GM23248 (cell line): ENCODE results near the gene CDH20. TPM values are rescaled to one million over a fixed set of nuclear protein-coding genes. Genes with fewer than 3 reads are reported as not detected.
A peak's percentile ranks its signal among the peaks of the same experiment; 100 is the strongest.

Experiments used
- DNase-seq: peaks from one replicate; pipeline ENCODE4 v3.0.0-alpha.2; 2015
- H2AFZ ChIP-seq: fragments of 200-600 bp; sonication (generic); 2 replicates; pipeline ENCODE4 v1.6.1; 2016; ENCODE audit warnings: antibody characterized with exemption
- H3F3A ChIP-seq: fragments of 200-600 bp; sonication (generic); 2 replicates; pipeline ENCODE4 v1.6.1; 2016; ENCODE audit warnings: mild to moderate bottlenecking, antibody characterized with exemption, mixed run types; ENCODE audit not compliant: insufficient read depth
- H3K27ac ChIP-seq: fragments of 200-600 bp; sonication (generic); 2 replicates; pipeline ENCODE4 v1.5.1; 2016; ENCODE audit warnings: mild to moderate bottlenecking
- H3K27me3 ChIP-seq: fragments of 200-600 bp; sonication (generic); replicated peaks from 2 replicates; pipeline ENCODE4 v1.6.1; 2016; ENCODE audit warnings: mild to moderate bottlenecking; ENCODE audit not compliant: insufficient read depth
- H3K36me3 ChIP-seq: fragments of 200-600 bp; sonication (generic); 2 replicates; pipeline ENCODE4 v1.6.1; 2016; ENCODE audit warnings: low read depth, mild to moderate bottlenecking
- H3K4me1 ChIP-seq: fragments of 200-600 bp; sonication (generic); 2 replicates; pipeline ENCODE4 v1.6.1; 2016; ENCODE audit warnings: mild to moderate bottlenecking; ENCODE audit not compliant: insufficient read depth
- H3K4me2 ChIP-seq: fragments of 200-600 bp; sonication (generic); one replicate; pipeline ENCODE4 v1.6.1; 2016; ENCODE audit warnings: mild to moderate bottlenecking; ENCODE audit not compliant: unreplicated experiment
- H3K4me3 ChIP-seq: fragments of 200-600 bp; sonication (generic); 2 replicates; pipeline ENCODE4 v1.5.1; 2016; ENCODE audit warnings: mild to moderate bottlenecking
- H3K79me2 ChIP-seq: fragments of 200-600 bp; sonication (generic); 2 replicates; pipeline ENCODE4 v1.6.1; 2016; ENCODE audit warnings: mild to moderate bottlenecking; ENCODE audit not compliant: insufficient read depth
- H3K9ac ChIP-seq: fragments of 200-600 bp; sonication (generic); 2 replicates; pipeline ENCODE4 v1.6.1; 2016; ENCODE audit warnings: mild to moderate bottlenecking
- H3K9me2 ChIP-seq: fragments of 200-600 bp; sonication (generic); 2 replicates; pipeline ENCODE4 v1.6.1; 2016; ENCODE audit warnings: mixed run types, mild to moderate bottlenecking, moderate library complexity; ENCODE audit not compliant: insufficient read depth
- H3K9me3 ChIP-seq: fragments of 200-600 bp; sonication (generic); one replicate; pipeline ENCODE4 v1.6.1; 2017; ENCODE audit warnings: low read depth
- H4K20me1 ChIP-seq: fragments of 200-600 bp; sonication (generic); 2 replicates; pipeline ENCODE4 v1.6.0; 2016; ENCODE audit not compliant: insufficient read depth
- EZH2 ChIP-seq: fragments of 200-600 bp; sonication (generic); IDR thresholded peaks from 2 replicates; pipeline ENCODE4 v1.6.1; 2018; ENCODE audit warnings: antibody characterized with exemption, mild to moderate bottlenecking; ENCODE audit not compliant: insufficient read depth, poor library complexity, severe bottlenecking
- EZH2phosphoT487 ChIP-seq: fragments of 200-600 bp; sonication (generic); IDR thresholded peaks from 2 replicates; pipeline ENCODE4 v1.6.1; 2018; ENCODE audit warnings: antibody characterized with exemption, moderate library complexity, mild to moderate bottlenecking, low read depth; ENCODE audit not compliant: insufficient read depth
- whole genome bisulfite sequencing, 2 experiments: methylation state at CpG; one replicate each; pipeline ENCODE4 v1.1.6; 2015 to 2017; ENCODE audit warnings: low lambda C conversion rate in 2 of 2, low coverage in 1 of 2; ENCODE audit errors: missing lambda C conversion rate in 2 of 2; 5-methylcytosine and 5-hydroxymethylcytosine counted together
- in situ Hi-C: fragments of 300-500 bp; cut with MboI; formaldehyde crosslinking; loops from 2 replicates; pipeline ENCODE4 v1.15.0; 2020
- polyA plus RNA-seq: library from polyadenylated mRNA; unstranded; fragments of >200 nt; fragmentation: Nextera tagmentation; extraction: Ambion mirVana; gene quantifications from 2 replicates; pipeline ENCODE4 v1.2.1, GENCODE V29; 2016
- total RNA-seq: library from RNA; depleted of rRNA; stranded (reverse); fragments of >200 nt; shearing (Covaris generic); gene quantifications from 2 replicates; pipeline ENCODE4 v1.2.3, GENCODE V29; 2014

The CDH20 gene
- total and polyA plus RNA-seq, 2 experiments from 2014 or later = not detected

GRCh38 chr18:61398961-61399705 is 65.9 kb downstream of the CDH20 start:
- Histone ChIP-seq H4K20me1 (no peaks in the 10 kb centered on the region), H3K27ac (peak overlapping the region; percentile 79), H3K9me3 (no peaks in the 10 kb centered on the region), H3K36me3 (no peaks in the 10 kb centered on the region), H3K4me1 (peaks cover 39% of the 10 kb centered on the region), H2AFZ (0 out of 2 replicates have a peak overlapping the region, but pooled peaks have one; percentile 4), H3K4me2 (peak overlapping the region; percentile 90), H3K79me2 (no peaks in the 10 kb centered on the region), H3K27me3 (no peaks in the 10 kb centered on the region), H3K9ac (peak overlapping the region; percentile 31; the same call in 1 of the 2 replicates), H3K4me3 (peak overlapping the region; percentile 53), H3F3A (peaks cover 32% of the 10 kb centered on the region), H3K9me2 (no peaks in the 10 kb centered on the region)
- 0% methylated on average over 4 of the region's 4 CpGs for WGBS, 2 experiments
- DNase-seq = peak; percentile 92
- in situ Hi-C loops = no loop called here
- TF ChIP-seq EZH2phosphoT487 (no peak), EZH2 (no peak)

- TF ChIP-seq EZH2 (no peak), EZH2phosphoT487 (no peak)
- Histone ChIP-seq H3K27ac (peak overlapping the region; percentile 79), H3K4me1 (peaks cover 37% of the 10 kb centered on the region), H3K9ac (peak overlapping the region; percentile 31; the same call in 1 of the 2 replicates), H3K36me3 (no peaks in the 10 kb centered on the region), H3K9me3 (no peaks in the 10 kb centered on the region), H4K20me1 (no peaks in the 10 kb centered on the region), H3K4me3 (peak overlapping the region; percentile 53), H3K4me2 (peak overlapping the region; percentile 90), H2AFZ (peak overlapping the region; percentile 18; the same call in 1 of the 2 replicates), H3K27me3 (no peaks in the 10 kb centered on the region), H3K9me2 (no peaks in the 10 kb centered on the region), H3K79me2 (no peaks in the 10 kb centered on the region), H3F3A (peaks cover 32% of the 10 kb centered on the region)
- 70% methylated on average over 3 of the region's 3 CpGs for WGBS, 2 experiments
- in situ Hi-C loops = no loop called here
- DNase-seq = peak; percentile 42
These were observed 66.9 kb downstream of the CDH20 start for GRCh38 chr18:61400016-61400635.

GRCh38 chr18:61400716-61401115 is 67.5 kb downstream of the CDH20 start:
- peak overlapping the region; percentile 79 for H3K27ac ChIP-seq
- in situ Hi-C loops = no loop called here
- no peak for TF ChIP-seq EZH2
- no peak for TF ChIP-seq EZH2phosphoT487
- H3K36me3 ChIP-seq = no peaks in the 10 kb centered on the region
- no peaks in the 10 kb centered on the region for H4K20me1 ChIP-seq
- peaks cover 32% of the 10 kb centered on the region for H3F3A ChIP-seq
- no peaks in the 10 kb centered on the region for H3K9me2 ChIP-seq
- H2AFZ ChIP-seq = peak overlapping the region; percentile 22; the same call in 1 of the 2 replicates
- 2 to 5% methylated on average over 4 of the region's 4 CpGs for WGBS, 2 experiments
- peak overlapping the region; percentile 90 for H3K4me2 ChIP-seq
- H3K4me1 ChIP-seq = peaks cover 34% of the 10 kb centered on the region
- peak overlapping the region; percentile 53 for H3K4me3 ChIP-seq
- peak; percentile 75 for DNase-seq
- no peaks in the 10 kb centered on the region for H3K79me2 ChIP-seq
- no peaks in the 10 kb centered on the region for H3K9me3 ChIP-seq
- no peak overlapping the region for H3K9ac ChIP-seq
- H3K27me3 ChIP-seq = no peaks in the 10 kb centered on the region

- Histone ChIP-seq H3K27me3 (no peaks in the 10 kb centered on the region), H3K4me1 (peaks cover 34% of the 10 kb centered on the region), H3K4me2 (no peak overlapping the region), H3K4me3 (no peak overlapping the region), H3K9me3 (no peaks in the 10 kb centered on the region), H3K79me2 (no peaks in the 10 kb centered on the region), H2AFZ (no peak overlapping the region), H3K9me2 (no peaks in the 10 kb centered on the region), H3K36me3 (no peaks in the 10 kb centered on the region), H4K20me1 (no peaks in the 10 kb centered on the region), H3K27ac (no peak overlapping the region), H3F3A (peaks cover 32% of the 10 kb centered on the region), H3K9ac (no peak overlapping the region)
- WGBS, 2 experiments = 63 to 67% methylated on average over 1 of the region's 1 CpG
- DNase-seq = no peak
- in situ Hi-C loops = no loop called here
- TF ChIP-seq EZH2phosphoT487 (no peak), EZH2 (no peak)
These were observed 69.5 kb downstream of the CDH20 start for GRCh38 chr18:61402726-61403125.
